Smooth muscle cell (in vitro differentiated cells): ENCODE measurements around the gene STK17B. TPM values are rescaled to one million over a fixed set of nuclear protein-coding genes. Genes with fewer than 3 reads are reported as not detected.

Source experiments
- DNase-seq: peaks from one replicate; lab custom pipeline; 2025; ENCODE audit not compliant: unreplicated experiment; lab: John Stamatoyannopoulos, UW
- H2AFZ ChIP-seq: fragments of 200-600 bp; sonication (generic); 2 replicates; pipeline ENCODE4 v1.6.0; 2016; ENCODE audit warnings: antibody characterized with exemption, low read depth, mild to moderate bottlenecking
- H3F3A ChIP-seq: fragments of 200-600 bp; sonication (generic); 2 replicates; pipeline ENCODE4 v1.6.0; 2017; ENCODE audit warnings: antibody characterized with exemption, low read depth
- H3K27ac ChIP-seq: fragments of 200-600 bp; sonication (generic); 2 replicates; pipeline ENCODE4 v1.5.1; 2016; ENCODE audit warnings: low read depth, mild to moderate bottlenecking
- H3K27me3 ChIP-seq: fragments of 200-600 bp; sonication (generic); 2 replicates; pipeline ENCODE4 v1.6.1; 2016; ENCODE audit warnings: low read depth, mild to moderate bottlenecking
- H3K36me3 ChIP-seq: fragments of 200-600 bp; sonication (generic); 2 replicates; pipeline ENCODE4 v1.5.1; 2016; ENCODE audit warnings: low read depth
- H3K4me1 ChIP-seq: fragments of 200-600 bp; sonication (generic); 2 replicates; pipeline ENCODE4 v1.5.1; 2016; ENCODE audit warnings: low read depth
- H3K4me2 ChIP-seq: fragments of 200-600 bp; sonication (generic); 2 replicates; pipeline ENCODE4 v1.6.0; 2016; ENCODE audit warnings: mild to moderate bottlenecking
- H3K4me3 ChIP-seq: fragments of 200-600 bp; sonication (generic); 2 replicates; pipeline ENCODE4 v1.5.1; 2016; ENCODE audit warnings: mild to moderate bottlenecking
- H3K79me2 ChIP-seq: fragments of 200-600 bp; sonication (generic); 2 replicates; pipeline ENCODE4 v1.6.0; 2016; ENCODE audit warnings: low read depth, mild to moderate bottlenecking
- H3K9ac ChIP-seq: fragments of 200-600 bp; sonication (generic); 2 replicates; pipeline ENCODE4 v1.6.0; 2016; ENCODE audit warnings: low read depth
- H3K9me3 ChIP-seq: fragments of 200-600 bp; sonication (generic); replicated peaks from 2 replicates; pipeline ENCODE4 v1.5.1; 2016; ENCODE audit warnings: low read depth
- H4K20me1 ChIP-seq: fragments of 200-600 bp; sonication (generic); 2 replicates; pipeline ENCODE4 v1.6.0; 2016; ENCODE audit warnings: low read depth
- CTCF ChIP-seq: fragments of 200-600 bp; sonication (generic); IDR thresholded peaks from 2 replicates; pipeline ENCODE4 v1.5.1; 2017; ENCODE audit warnings: borderline replicate concordance, mild to moderate bottlenecking, antibody characterized with exemption; ENCODE audit not compliant: insufficient read depth, poor library complexity, severe bottlenecking
- WGBS: methylation state at CpG from one replicate; pipeline ENCODE4 v1.1.7; 2016; ENCODE audit warnings: low lambda C conversion rate; 5-methylcytosine and 5-hydroxymethylcytosine counted together
- polyA plus RNA-seq: library from polyadenylated mRNA; unstranded; fragments of >200 nt; fragmentation: Nextera tagmentation; extraction: Ambion mirVana; gene quantifications from 2 replicates; pipeline ENCODE4 v1.2.1, GENCODE V29; 2016
- total RNA-seq: library from RNA; depleted of rRNA; stranded (reverse); fragments of >200 nt; gene quantifications from 2 replicates; pipeline ENCODE4 v1.2.3, GENCODE V29; 2014

Gene STK17B
- total and polyA plus RNA-seq, 2 experiments from 2014 or later = 33.5 to 165 TPM

DNA sequence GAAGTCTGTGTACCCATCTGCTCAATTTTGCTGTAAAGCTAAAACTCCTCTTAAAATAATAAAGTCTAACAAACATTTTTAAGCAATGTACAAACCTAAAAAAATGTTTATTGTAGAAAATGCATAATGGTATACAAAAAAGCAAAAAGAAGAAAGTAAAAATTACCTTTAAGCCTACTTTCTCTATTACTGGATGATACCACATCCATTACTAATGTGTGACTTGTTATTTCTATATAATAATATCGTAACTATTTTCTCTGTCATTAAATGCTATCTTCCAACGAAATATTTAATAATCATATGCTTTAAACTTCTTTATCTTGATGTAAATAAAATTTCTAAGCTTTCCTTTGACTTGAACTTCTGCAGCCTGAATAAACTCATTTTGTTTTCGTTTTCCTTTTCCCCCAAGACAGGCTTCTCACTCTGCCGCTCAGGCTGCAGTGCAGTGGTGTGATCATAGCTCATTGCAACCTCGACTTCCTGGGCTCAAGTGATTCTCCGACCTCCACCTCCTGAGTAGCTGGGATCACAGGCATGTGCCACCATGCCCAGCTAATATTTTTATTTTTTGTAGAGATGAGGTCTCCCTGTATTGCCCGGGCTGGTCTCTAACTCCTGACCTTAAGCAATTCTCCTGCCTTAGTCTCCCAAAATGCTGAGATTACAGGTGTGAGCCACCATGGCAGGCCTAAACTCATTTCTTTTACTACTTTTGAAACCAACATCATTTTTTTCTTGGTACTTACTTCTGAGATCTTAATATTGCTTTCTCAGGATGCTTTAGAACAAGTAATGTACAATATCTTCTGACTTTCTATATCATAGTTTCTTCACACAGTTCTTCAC lies 84.6 kb downstream of the STK17B start:
- Histone ChIP-seq H3K9ac (no peak overlapping the region), H3K9me3 (no peaks in the 10 kb centered on the region), H3K4me1 (no peaks in the 10 kb centered on the region), H3K36me3 (no peaks in the 10 kb centered on the region), H3K79me2 (no peaks in the 10 kb centered on the region), H3F3A (no peaks in the 10 kb centered on the region), H4K20me1 (no peaks in the 10 kb centered on the region), H3K27me3 (no peaks in the 10 kb centered on the region), H3K4me3 (no peak overlapping the region), H3K4me2 (no peak overlapping the region), H3K27ac (no peak overlapping the region), H2AFZ (no peak overlapping the region)
- no peak for DNase-seq
- WGBS = 87% methylated on average over 7 of the region's 7 CpGs
- TF ChIP-seq CTCF = no peak

DNA sequence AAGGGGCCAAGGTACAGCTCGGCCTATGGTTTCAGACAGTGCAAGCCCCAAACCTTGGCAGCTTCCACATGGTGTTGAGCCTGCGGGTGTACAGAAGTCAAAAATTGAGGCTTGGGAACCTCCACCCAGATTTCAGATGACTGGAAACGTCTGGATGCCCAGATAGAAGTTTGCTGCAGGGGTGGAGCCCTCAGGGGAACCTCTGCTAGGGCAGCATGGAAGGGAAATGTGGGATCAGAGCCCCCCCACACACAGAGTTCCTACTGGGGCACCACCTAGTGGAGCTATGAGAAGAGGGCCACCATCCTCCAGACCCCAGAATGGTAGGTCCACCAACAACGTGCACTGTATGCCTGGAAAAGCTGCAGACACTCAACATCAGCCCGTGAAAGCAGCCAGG lies 87.8 kb downstream of the STK17B start:
- TF ChIP-seq CTCF = no peak
- WGBS = 87% methylated on average over 5 of the region's 5 CpGs
- Histone ChIP-seq H2AFZ (no peak overlapping the region), H3K27me3 (no peaks in the 10 kb centered on the region), H3K27ac (no peak overlapping the region), H3K4me2 (no peak overlapping the region), H3K4me1 (no peaks in the 10 kb centered on the region), H3K9ac (no peak overlapping the region), H3K36me3 (no peaks in the 10 kb centered on the region), H4K20me1 (no peaks in the 10 kb centered on the region), H3K79me2 (no peaks in the 10 kb centered on the region), H3F3A (no peaks in the 10 kb centered on the region), H3K9me3 (no peaks in the 10 kb centered on the region), H3K4me3 (no peak overlapping the region)
- DNase-seq = no peak

Other genes starting within 250 kb of the STK17B start
- gene DNAH7, start 102.7 kb downstream of the STK17B start, total RNA-seq = 0.18 and 0.99 TPM in 2 replicates
- gene DNAH7, start 102.7 kb downstream of the STK17B start, polyA plus RNA-seq = 1.2 and 1.3 TPM in 2 replicates